Stomach smooth muscle (tissue), 2 donors: ENCODE measurements around the gene SNX21.
"Not testable (repeated sequence)": the region's sequence is repeated elsewhere in the genome, so short reads cannot be mapped to it uniquely, and the experiment has no call there.

Source experiments
- H3K27ac ChIP-seq: one replicate; pipeline ENCODE4 v1.7.0; 2013; ENCODE audit warnings: mild to moderate bottlenecking, low read length, inconsistent platforms
- H3K27me3 ChIP-seq, 2 donors: one replicate each; pipeline ENCODE4 v1.7.0; 2013; ENCODE audit warnings: low read length in 2 of 2; ENCODE audit not compliant: insufficient read depth in 2 of 2, control insufficient read depth in 1 of 2
- H3K36me3 ChIP-seq, 2 donors: one replicate each; pipeline ENCODE4 v1.7.0; 2013; ENCODE audit warnings: low read length in 2 of 2; ENCODE audit not compliant: control insufficient read depth in 2 of 2, insufficient read depth in 2 of 2
- H3K4me1 ChIP-seq: one replicate; pipeline ENCODE4 v1.7.0; 2013; ENCODE audit warnings: low read length; ENCODE audit not compliant: control insufficient read depth, insufficient read depth
- H3K4me3 ChIP-seq, 2 donors: one replicate each; pipeline ENCODE4 v1.7.0; 2013; ENCODE audit warnings: low read length in 2 of 2
- H3K9ac ChIP-seq, 2 donors: one replicate each; pipeline ENCODE4 v1.7.0; 2013; ENCODE audit warnings: low read length in 2 of 2, mild to moderate bottlenecking in 1 of 2
- H3K9me3 ChIP-seq, 2 donors: one replicate each; pipeline ENCODE4 v1.7.0; 2013; ENCODE audit warnings: low read length in 2 of 2; ENCODE audit not compliant: control insufficient read depth in 2 of 2
- donor health status: healthy.
- donor health status: Pancreatic carcinoma.

The SNX21 gene

DNA sequence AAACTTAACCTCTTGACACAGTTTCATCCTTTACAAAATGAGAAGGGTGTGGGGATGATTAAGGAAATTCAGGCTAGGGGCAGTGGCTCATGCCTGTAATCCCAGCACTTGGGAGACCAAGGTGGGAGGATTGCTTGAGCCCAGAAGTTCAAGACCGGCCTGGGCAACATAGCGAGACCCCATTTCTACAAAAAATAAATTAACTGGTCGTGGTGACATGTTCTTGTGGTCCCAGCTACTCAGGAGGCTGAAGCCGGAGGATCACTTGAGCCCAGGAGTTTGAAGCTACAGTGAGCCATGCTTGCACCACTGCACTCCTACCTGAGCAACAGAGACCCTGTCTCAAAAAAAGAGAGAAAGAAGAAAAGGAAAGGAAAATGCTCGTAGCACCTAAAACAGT lies 32.9 kb downstream of the SNX21 start:
- Histone ChIP-seq H3K27ac (no peak overlapping the region), H3K9me3 (no peaks in the 10 kb centered on the region), H3K9ac (no peak overlapping the region), H3K27me3 (no peaks in the 10 kb centered on the region), H3K36me3 (no peaks in the 10 kb centered on the region), H3K4me3 (no peak overlapping the region), H3K4me1 (no peaks in the 10 kb centered on the region)

DNA sequence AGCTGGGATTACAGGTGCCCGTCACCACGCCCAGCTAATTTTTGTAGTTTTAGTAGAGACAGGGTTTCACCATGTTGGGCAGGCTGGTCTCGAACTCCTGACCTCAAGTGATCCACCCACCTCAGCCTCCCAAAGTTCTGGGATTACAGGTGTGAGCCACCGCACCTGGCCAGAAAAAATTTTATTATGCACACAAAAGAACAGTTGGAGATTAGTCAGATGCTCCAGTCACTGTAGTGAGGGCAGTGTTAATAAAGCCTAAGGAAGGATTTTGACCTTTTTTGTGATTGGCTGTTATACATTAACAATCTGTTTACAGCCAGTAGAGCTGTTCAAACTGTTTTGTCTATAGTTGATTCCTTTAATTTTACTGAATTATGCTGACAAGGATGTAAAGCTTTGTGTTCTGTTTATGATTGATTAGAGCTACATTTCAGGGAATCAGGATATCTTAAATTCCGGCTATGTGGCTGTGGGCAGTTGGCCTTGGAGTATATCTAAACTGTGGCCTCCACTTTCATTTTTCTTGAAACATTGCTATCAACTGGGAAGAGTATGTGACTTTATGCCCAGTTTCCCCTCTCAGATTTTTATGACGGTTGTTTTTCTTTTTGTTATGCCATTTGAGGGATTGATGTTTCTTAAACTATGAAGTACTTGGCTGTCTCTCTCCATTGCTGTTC lies 33.7 kb downstream of the SNX21 start:
- H3K4me1 ChIP-seq = no peaks in the 10 kb centered on the region
- no peak overlapping the region for H3K4me3 ChIP-seq
- H3K27ac ChIP-seq = no peak overlapping the region
- H3K27me3 ChIP-seq = no peaks in the 10 kb centered on the region
- no peaks in the 10 kb centered on the region for H3K9me3 ChIP-seq
- no peaks in the 10 kb centered on the region for H3K36me3 ChIP-seq
- no peak overlapping the region for H3K9ac ChIP-seq

DNA sequence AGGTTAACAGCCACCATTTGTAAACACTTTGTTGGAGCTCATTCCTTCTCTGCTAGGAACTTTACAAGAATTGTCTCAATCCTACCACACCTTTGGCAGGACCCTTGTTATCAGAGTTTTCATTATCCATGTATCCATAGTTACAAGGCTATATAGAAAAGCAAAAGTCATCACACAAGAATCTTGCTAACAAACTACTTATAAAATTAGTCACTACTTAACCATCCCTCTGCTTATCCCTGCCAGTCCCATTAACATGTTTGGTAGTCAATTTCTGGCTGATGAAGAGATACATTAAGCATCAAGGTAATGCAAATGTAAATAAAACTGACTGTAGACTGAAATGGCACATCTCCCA lies 34.2 kb downstream of the SNX21 start:
- H3K9ac ChIP-seq = no peak overlapping the region
- no peaks in the 10 kb centered on the region for H3K9me3 ChIP-seq
- peaks cover 0 to 5% of the 10 kb centered on the region in 2 donors for H3K36me3 ChIP-seq
- H3K27me3 ChIP-seq = no peaks in the 10 kb centered on the region
- no peak overlapping the region for H3K27ac ChIP-seq
- H3K4me3 ChIP-seq = no peak overlapping the region
- no peaks in the 10 kb centered on the region for H3K4me1 ChIP-seq

DNA sequence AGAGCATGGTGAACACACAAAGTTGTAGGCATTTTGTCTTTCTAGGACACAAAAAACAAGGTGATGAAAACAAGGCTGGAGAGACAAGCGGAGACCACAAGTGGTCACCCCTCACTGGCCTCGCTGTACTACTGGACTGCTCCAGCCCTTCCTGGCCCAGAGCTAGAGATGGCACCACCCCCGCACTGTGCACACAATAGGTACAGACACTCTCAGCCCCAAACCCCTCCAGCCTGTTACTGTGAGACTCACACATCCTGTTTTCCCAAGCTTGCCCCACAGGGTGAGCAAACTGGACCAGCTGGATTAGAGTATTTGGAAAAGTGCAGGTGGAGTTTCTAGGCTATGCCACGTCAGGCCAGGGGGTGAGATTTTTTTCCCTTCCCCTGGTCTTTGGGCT lies 39.0 kb downstream of the SNX21 start:
- H3K4me1 ChIP-seq = no peaks in the 10 kb centered on the region
- H3K36me3 ChIP-seq = peaks cover 6 to 14% of the 10 kb centered on the region in 2 donors
- no peak overlapping the region for H3K4me3 ChIP-seq
- no peaks in the 10 kb centered on the region for H3K27me3 ChIP-seq
- H3K9me3 ChIP-seq = no peaks in the 10 kb centered on the region
- H3K9ac ChIP-seq = no peak overlapping the region
- H3K27ac ChIP-seq = no peak overlapping the region

DNA sequence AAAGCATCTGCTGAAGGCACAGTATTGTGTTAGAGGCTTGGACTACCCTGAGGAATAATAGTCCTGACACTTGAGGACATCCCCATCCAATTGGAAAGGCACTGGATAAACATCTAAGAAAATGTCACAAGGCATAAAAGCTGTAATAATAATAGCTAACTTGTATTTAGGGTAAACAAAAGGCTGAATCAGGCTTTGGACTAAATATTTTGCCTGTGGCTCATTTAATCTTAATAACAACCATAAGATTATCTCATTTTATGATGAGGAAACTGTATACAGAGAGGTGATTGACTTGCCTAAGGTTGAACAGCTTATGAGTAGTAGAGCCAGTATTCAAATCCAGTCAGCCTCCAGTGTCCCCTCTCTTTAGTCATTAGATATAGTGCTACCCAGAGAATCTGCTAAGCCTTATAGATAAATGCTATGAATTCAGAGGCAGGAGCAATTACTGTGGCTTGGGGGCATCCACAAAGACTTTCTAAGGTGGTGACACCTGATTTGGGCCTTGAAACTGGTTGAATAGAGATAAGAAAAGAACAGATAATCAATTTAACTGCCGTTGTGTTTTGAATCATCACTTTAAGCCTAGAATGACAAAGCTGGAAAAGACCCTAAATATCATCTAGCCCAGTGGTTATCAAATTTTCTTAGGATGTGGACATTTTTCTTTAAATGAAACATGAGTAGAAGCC lies 40.0 kb downstream of the SNX21 start:
- no peaks in the 10 kb centered on the region for H3K4me1 ChIP-seq
- no peak overlapping the region for H3K9ac ChIP-seq
- peaks cover 16 to 22% of the 10 kb centered on the region in 2 donors for H3K36me3 ChIP-seq
- no peaks in the 10 kb centered on the region for H3K9me3 ChIP-seq
- no peak overlapping the region for H3K27ac ChIP-seq
- H3K4me3 ChIP-seq = no peak overlapping the region
- H3K27me3 ChIP-seq = no peaks in the 10 kb centered on the region

DNA sequence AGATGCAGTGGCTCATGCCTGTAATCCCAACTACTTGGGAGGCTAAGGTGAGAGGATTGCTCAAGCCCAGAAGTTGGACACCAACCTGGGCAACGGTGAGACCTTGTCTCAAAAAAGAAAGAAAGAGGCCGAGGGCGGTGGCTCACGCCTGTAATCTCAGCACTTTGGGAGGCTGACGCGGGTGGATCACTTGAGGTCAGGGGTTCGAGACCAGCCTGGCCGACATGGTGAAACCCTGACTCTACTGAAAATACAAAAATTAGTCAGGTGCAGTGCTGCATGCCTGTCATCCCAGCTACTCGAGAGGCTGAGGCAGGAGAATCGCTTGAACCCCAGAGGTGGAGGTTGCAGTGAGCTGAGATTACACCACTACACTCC lies 40.5 kb downstream of the SNX21 start:
- not testable (repeated sequence) for H3K27me3 ChIP-seq, H3K9ac ChIP-seq, H3K27ac ChIP-seq, H3K4me1 ChIP-seq, H3K4me3 ChIP-seq, H3K9me3 ChIP-seq
- peaks cover 17 to 22% of the 10 kb centered on the region in 2 donors for H3K36me3 ChIP-seq

DNA sequence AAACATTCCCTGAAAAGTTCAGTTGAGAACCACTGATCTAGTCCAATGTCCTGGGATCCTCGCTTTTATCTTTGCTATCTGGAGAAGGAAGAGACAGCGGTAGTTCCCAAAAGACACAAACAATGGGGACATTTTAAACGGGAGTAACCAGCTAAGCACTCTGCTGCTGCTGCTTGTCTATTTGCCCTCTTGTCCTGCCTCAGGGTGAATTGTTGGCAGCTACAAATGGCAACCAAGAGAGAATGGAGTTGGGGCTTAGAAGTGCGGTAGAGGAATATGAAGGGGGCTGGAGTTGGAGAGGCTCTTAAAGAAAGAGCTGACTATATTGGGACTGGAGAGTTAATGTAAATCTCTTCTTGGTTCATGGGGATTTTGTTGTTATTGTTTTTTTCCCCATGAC lies 41.0 kb downstream of the SNX21 start:
- Histone ChIP-seq H3K27me3 (no peaks in the 10 kb centered on the region), H3K9ac (no peak overlapping the region), H3K36me3 (peaks cover 17 to 22% of the 10 kb centered on the region in 2 donors), H3K4me1 (no peaks in the 10 kb centered on the region), H3K27ac (no peak overlapping the region), H3K9me3 (no peaks in the 10 kb centered on the region), H3K4me3 (no peak overlapping the region)

DNA sequence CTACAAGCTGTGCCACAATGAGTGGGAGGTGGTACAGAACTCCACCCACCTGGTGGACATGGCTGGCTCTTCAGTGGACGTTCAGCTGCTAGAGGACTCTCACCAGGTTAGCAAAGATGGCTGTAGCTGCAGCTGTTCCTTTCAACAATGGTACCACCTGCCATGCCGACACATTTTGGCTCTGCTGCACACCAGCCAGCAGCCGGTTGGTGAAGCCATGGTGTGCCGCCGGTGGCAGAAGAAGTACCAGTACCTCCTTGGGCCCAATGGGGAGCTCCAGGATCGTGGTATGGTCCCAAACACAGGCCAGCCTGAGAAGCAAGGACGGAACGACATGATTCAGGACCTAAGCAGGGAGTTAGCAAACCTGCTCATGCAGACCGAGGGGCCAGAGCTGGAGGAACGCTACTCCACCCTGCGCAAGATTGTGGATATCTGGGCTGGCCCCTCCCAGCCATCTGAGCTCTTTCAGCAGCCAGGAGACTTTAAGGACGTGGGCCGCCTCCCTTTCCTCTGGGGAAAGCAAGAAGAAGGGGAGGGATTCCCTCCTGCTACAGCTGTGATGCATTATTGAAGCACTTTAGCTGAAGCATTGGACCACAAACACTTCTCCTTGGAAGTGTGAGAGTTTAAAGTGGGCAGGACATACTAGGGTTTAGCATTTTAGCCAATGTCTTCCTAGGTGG lies 44.6 kb downstream of the SNX21 start:
- H3K4me1 ChIP-seq = peaks cover 8% of the 10 kb centered on the region
- H3K9ac ChIP-seq = no peak overlapping the region
- no peaks in the 10 kb centered on the region for H3K9me3 ChIP-seq
- H3K36me3 ChIP-seq = peaks cover 24 to 25% of the 10 kb centered on the region in 2 donors
- no peaks in the 10 kb centered on the region for H3K27me3 ChIP-seq
- H3K27ac ChIP-seq = no peak overlapping the region
- no peak overlapping the region for H3K4me3 ChIP-seq

DNA sequence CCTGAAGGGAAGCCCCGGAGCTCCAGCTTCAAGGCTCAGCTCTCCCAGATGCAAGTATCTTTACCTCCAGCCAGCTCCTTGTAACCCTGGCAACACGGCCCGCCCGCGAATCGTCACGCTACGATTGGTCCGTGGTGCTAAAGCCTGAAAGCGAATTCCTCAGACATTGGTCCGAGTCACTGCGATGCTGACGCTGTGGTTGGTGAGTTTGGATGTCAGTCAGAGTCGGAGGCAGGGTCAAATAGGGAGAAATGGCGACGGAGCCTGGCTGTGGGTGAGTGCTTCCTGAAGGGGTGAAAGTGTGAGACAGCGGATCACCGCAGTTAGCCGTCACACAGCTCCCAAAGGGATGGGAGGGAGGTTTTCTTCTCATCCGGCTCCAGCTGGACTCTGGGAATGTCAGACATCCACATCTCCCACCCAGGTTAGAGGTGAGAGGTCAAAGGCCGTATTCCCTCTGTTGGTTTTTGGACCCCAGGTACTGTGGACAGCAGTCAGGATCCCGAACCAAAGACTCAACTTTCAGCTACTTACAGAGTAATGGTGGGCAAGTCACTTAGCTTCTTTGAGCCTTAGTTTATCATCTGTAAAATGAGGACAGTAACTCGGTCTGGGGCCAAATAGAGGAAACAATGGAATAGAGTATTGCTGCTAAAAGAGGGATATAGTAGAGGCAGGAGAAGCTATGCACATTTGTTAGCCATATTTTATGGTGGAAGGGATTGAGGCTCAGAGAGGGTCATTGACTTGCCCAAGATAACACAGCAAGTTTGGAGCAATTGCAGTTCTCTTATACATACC lies 47.6 kb downstream of the SNX21 start, which contains the start of gene ZSWIM1:
Gene ZSWIM1 (plus strand): TSS at position 240 of the 801 bp plus-strand sequence. CDS start 1,366 bp downstream, outside the sequence.
- Histone ChIP-seq H3K4me1 (peaks cover 11% of the 10 kb centered on the region), H3K9me3 (no peaks in the 10 kb centered on the region), H3K4me3 (peak within 1 kb of the TSS; percentile 94 to 95), H3K27me3 (no peaks in the 10 kb centered on the region), H3K9ac (peak within 1 kb of the TSS; percentile 95 to 99), H3K36me3 (peaks cover 32 to 39% of the 10 kb centered on the region in 2 donors), H3K27ac (peak within 1 kb of the TSS; percentile 89)

DNA sequence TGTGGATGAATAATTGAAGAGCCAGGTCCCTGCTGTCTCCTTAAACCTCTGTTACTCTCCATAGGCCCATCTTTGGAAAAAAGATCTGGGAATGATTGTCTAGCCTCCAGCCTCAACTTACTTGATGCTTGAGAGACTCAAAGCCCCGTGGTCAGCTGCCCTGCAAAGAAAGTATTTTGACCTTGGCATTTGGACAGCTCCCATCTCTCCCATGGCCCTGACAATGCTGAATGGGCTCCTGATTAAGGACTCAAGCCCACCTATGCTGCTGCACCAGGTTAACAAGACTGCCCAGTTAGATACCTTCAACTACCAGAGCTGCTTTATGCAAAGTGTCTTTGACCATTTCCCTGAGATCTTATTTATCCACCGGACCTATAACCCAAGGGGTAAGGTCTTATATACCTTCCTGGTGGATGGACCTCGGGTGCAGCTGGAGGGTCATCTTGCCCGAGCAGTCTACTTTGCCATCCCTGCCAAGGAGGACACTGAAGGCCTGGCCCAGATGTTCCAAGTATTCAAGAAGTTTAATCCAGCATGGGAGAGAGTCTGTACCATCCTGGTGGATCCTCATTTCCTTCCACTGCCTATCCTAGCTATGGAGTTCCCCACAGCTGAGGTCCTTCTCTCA lies 49.0 kb downstream of the SNX21 start:
- Histone ChIP-seq H3K4me1 (peaks cover 11% of the 10 kb centered on the region), H3K27me3 (no peaks in the 10 kb centered on the region), H3K9me3 (no peaks in the 10 kb centered on the region), H3K4me3 (no peak overlapping the region), H3K27ac (no peak overlapping the region), H3K9ac (no peak overlapping the region), H3K36me3 (peaks cover 26 to 36% of the 10 kb centered on the region in 2 donors)
